HG02852 (cell line): ENCODE results near the gene STAT3.
"Not testable (repeated sequence)": the region's sequence is repeated elsewhere in the genome, so short reads cannot be mapped to it uniquely, and the experiment has no call there.

Source experiments
- ATAC-seq: cut with Tn5 transposase; IDR thresholded peaks from one replicate; pipeline ENCODE4 v1.9.1; 2021; ENCODE audit warnings: mild to moderate bottlenecking, moderate library complexity; ENCODE audit not compliant: unreplicated experiment

Gene STAT3

DNA sequence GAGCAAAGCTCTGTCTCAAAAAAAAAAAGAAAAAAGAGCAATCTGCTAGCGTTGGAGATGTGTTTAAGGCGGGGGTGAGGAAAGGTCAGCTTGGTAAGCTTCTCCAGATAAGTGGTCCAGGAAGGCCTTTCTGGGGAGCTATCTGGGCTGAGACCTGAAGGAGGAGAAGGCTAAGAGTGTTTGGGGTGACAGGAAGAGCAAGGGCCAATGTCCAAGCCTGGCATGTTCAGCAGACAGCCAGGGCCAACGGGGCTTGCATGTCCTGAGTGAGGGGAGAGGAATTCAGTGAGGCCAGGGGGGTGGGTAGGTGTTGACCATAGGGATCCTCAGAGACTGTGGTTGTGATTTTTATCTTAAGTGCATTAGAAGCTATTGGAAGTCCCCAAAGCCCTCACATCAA lies 84.5 kb downstream of the STAT3 start:
- no peak for ATAC-seq

DNA sequence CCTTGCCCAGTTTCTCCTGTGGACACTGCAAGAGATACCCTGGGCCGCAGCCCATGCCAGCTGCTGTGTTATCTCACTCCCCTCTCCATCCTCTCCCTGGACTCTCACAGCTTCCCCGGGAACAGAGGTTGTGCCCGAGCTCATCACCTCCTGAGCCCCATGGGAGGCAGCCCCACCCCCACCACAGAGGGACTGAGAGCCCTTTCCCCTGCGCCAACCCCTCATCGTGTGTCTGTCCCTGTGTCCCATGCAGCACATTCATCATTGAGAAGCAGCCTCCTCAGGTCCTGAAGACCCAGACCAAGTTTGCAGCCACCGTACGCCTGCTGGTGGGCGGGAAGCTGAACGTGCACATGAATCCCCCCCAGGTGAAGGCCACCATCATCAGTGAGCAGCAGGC lies 87.2 kb downstream of the STAT3 start:
- no peak for ATAC-seq

DNA sequence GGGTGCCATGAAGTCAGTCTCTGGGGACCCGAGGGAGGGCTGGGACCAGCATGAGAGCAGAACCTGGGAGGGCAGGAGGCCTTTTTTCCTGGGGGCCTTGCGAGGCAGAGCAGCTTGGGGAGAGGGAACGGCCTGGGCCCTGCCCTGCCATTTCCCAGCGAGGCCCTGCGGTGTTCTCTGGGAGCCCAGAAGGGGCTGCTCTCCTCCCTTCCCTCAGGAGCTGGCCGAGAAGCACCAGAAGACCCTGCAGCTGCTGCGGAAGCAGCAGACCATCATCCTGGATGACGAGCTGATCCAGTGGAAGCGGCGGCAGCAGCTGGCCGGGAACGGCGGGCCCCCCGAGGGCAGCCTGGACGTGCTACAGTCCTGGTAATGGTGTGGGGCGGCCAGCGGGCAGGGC lies 88.3 kb downstream of the STAT3 start:
- ATAC-seq = not testable (repeated sequence)

DNA sequence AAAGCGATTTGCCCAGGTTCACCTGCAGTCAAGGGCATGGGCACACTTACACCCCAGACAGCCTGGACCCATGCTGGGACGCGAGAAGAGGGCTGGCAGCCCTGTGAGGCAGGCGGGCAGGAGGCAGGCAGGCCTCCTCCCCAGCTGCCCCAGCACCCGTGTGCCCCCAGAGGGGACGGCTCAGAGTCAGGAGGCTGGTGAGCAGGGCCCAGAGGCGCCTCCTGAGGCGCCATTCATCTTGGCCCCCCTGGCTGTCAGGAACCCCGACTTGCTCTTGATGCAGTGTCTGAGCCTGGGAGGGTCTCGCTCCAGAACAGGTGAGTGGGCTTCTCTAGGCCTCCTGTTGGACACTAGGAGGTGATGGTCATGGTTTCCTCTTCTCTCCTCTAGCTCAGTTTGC lies 88.9 kb downstream of the STAT3 start:
- ATAC-seq = not testable (repeated sequence)

DNA sequence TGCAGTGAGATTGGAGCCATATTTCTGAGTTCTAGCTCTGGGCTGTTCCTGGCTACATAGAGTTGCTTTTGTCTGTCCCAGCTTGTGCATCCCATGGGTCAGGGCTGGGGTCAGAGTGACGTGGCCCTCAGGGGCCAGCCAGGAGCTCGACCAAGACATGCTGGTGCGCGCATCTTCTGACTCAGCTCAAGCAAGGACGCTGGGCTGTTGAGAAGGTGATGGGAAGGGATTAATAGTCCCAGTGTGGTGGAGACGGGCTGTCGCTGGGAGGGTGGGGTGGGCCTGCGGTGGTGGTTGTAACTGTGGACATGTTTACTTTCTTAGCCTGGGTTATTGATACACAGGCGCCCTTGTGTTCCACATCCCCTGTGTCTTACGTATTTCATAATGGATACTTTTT lies 90.5 kb downstream of the STAT3 start:
- ATAC-seq = not testable (repeated sequence)

DNA sequence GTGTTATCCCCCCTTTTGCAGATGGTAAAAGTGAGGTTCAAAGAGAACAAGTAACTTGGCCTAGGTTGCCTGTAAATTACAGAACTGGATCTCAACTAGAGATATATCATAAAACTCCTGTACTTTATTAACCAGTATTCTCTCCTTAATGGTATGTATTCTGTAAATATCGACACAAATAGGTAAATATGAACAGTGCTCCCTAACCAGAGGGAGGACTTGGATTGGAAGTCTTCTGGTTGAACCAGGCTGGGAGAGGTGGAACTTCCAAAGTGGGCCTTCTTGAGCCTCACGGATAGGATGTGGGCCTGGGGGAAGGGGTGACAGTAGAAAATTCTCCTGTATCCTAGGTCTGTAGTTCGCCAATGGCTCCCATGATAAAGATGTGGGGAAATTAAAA lies 92.2 kb downstream of the STAT3 start:
- ATAC-seq = no peak

DNA sequence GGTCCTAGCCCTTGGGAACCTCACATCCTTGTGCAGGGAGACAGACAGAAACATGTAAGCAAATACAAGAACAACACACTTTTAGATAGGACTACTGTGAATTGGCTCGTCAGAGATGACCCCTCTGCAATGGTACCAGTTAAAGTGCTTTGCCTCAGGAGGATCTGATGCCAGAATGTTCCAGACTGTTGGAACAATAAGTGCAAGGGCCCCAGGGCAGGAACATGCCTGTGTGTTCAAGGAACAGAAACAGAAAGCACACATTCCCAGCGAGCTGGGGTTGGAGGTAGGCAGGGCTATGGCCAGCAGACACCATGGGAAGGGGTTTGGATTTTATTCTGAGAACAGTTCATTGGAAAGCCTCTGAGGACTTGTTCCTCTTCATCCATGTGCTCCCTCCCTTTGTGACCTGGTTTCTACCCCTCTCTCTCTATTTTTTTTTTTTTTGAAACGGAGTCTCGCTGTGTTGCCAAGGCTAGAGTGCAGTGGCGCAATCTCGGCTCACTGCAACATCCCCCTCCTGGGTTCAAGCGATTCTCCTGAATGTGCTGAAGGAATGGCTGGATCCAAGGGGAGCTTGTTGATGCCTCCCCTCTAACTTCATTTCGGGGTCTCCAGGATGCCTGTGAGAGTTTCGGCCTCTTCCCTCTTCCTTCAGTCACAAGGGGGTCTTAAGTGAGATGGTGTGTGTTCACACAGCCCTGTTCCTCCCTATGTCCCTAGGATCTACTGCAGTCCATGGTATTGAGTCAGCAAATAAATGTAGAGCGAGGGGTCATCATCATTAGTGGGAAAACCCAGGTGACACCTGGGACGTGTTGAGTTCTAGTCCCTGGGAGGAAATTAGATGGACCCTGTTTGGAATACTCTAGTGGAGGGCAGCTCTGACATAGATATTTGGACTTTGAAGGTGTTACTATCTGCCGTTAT lies 93.5 kb downstream of the STAT3 start:
- no peak for ATAC-seq

DNA sequence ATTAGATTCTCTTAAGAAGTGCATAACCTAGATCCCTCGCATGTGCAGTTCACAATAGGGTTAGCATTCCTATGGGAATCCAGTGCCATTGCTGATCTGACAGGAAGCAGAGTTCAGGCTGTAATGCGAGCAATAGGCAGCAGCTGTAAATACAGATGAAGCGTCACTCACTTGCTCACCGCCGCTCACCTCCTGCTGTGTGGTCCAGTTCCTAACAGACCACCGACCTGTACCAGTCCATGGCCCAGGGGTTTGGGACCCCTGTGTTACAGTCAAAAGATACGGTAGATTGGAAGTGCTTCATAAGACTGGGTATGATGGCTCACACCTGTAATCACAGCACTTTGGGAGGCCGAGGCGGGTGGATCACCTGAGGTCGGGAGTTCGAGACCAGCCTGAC lies 97.1 kb downstream of the STAT3 start:
- no peak for ATAC-seq

DNA sequence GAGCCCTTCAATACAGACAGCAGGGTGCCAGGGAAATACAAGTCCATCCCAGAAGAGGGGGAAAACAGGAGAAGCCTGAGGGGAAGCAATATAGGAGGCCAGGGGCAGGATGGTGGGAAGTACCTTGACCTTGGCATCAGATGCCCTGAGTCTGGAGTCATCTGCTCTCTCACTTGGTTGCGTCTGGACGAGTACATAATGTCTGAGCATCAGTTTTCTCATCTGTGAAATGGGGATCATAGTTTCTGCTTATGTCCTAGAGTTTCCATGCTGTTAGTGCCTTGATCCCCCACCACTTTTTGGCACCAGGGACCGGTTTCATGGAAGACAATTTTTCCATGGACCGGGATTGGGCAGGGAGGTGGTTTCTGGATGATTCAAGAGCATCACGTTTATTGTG lies 97.7 kb downstream of the STAT3 start:
- no peak for ATAC-seq

DNA sequence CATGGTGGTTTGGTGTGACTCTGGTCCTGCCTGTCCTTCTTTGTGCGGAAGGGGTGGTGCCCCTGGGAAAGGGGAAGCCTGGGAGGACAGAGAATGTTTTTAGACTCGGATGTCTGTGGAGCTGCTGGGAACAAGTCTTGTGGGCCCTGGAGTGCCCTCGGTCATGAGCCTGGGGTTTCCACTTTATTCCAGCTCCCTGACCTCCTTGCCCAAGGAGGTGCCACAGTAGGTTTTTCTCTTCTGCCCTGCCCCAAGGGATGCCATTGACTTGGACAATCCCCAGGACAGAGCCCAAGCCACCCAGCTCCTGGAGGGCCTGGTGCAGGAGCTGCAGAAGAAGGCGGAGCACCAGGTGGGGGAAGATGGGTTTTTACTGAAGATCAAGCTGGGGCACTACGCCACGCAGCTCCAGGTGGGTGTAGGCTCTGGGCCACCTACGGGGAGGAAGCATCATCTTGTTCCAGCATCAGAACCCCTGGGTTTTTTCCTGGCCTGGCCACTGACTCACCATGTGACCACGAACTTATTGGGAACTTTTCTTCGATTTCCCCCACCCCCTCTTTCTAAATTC lies 98.5 kb downstream of the STAT3 start:
- no peak for ATAC-seq

DNA sequence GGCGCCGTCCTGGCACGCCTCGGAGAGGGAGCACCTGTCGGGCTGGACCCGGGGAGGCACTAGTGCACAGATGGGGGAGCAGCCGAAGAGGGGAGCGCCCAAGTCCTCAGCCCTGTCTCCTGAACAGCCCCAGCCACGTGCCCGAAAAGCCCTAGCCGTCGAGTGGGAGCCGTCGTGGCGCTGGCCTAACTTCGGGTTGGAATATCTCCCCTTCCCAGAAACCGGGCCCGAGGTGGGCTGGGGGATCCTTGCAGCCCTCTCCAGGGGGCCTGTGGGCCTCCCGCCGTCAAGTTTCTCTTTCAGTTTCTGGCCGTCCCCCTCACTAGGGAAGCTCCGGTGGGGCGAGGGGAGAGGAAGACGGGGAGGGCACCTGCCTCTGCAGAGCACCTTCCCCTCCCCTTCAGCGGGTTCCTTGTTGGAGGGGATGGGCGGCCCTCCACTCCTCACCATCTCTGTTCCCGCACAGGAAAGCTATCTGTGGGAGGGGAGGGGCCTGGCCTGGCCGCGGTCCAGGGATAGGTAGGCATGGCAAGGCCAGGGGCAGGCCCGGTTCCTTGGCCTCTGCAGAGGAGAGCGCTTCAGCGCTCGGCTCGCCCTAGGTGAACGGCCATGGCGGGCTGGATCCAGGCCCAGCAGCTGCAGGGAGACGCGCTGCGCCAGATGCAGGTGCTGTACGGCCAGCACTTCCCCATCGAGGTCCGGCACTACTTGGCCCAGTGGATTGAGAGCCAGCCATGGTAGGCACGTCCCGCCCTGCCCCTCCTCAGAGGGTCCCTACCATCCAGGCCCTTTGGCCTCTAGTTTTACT lies 99.2 kb downstream of the STAT3 start:
- no peak for ATAC-seq

DNA sequence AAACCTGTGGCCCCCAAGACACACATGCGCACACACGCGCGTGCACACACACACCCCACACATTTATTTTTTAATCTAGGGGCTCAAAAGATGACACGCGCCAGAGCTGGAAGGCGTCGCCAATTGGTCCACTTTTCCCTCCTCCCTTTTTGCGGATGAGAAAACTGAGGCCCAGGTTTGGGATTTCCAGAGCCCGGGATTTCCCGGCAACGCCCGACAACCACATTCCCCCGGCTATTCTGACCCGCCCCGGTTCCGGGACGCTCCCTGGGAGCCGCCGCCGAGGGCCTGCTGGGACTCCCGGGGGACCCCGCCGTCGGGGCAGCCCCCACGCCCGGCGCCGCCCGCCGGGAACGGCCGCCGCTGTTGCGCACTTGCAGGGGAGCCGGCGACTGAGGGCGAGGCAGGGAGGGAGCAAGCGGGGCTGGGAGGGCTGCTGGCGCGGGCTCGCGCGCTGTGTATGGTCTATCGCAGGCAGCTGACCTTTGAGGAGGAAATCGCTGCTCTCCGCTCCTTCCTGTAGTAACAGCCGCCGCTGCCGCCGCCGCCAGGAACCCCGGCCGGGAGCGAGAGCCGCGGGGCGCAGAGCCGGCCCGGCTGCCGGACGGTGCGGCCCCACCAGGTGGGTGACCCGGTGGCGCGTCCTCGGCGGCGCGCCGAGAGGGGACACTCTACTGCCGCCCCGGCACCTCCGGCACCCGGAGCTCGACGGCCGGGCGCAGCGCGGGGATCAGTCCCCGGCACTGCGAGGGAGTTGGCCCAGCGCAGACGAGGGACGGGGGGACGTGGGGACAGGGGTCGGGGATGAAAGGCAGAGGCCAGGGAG lies 100.1 kb downstream of the STAT3 start, which contains the start of gene STAT5A:
Gene STAT5A (plus strand): TSS at position 522 of the 826 bp plus-strand sequence. CDS start 914 bp downstream, outside the sequence.
- ATAC-seq = no peak

DNA sequence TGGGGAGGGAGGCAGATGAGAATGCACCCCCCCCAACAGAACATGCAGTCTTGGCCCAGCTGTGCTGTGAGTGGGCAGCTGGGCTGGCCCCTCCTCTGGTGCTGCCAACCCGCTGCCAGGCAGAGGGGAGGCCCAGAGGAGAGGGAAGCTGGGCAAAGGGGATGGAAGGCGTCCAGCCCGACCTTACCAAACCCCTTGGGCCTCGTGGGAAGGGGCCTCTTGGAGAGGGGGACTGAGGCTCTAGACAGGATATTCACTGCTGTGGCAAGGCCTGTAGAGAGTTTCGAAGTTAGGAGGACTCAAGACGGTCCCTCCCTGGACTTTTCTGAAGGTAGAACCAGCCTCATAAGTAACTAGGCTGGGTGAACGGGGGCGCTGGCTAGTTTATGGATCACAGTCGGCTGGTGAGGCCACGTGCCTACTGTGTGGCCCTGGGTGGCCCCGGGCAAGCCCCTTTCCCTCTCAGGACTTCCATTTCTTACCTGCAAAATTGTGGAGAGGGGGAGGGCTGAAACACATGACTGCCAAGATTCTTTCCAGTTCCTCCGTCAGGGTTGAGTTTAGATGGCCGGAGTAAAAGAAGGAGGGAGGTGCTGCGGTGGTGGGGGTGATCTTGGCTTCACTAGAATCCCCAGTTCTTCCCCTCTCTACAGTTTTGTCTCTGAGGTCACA lies 100.8 kb downstream of the STAT3 start:
- no peak for ATAC-seq

DNA sequence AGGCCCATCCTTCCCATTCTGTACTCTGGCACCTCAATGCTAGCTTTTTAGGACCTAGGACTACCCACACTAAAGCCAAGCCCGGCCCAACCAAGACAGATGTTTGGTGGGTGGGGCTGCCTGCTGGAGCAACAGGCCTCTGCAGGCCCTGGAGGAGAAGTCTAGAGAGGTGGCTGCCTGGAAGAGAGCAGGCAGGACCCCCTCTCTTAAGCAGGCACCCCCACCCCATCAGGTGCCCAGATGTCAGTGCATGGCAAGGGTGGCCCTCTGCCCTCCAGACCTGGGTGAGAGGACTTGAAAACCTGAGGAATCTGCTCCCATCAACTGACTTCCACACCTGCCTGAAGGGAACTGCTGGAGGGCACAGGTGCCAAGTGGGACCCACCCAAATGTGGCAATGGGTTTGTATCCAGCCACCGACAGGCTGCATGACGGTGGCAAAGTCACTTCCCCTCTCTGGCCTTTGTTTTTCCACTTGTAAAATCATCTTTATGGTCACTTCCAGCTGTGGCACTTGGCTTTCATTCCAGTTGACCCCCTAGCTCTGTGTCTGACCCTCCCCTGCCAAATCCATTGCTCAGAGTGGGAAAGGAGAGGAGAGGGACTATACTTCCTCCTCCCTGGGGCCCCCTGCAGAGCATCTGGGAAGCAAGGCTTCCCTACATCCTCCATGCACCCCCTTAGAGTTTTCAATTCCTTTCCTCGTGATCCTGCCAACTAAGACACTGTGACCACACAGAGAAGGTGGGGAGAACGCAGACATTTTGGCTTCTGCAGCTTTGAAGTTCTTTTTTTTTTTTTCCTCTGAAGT lies 101.6 kb downstream of the STAT3 start:
- no peak for ATAC-seq

DNA sequence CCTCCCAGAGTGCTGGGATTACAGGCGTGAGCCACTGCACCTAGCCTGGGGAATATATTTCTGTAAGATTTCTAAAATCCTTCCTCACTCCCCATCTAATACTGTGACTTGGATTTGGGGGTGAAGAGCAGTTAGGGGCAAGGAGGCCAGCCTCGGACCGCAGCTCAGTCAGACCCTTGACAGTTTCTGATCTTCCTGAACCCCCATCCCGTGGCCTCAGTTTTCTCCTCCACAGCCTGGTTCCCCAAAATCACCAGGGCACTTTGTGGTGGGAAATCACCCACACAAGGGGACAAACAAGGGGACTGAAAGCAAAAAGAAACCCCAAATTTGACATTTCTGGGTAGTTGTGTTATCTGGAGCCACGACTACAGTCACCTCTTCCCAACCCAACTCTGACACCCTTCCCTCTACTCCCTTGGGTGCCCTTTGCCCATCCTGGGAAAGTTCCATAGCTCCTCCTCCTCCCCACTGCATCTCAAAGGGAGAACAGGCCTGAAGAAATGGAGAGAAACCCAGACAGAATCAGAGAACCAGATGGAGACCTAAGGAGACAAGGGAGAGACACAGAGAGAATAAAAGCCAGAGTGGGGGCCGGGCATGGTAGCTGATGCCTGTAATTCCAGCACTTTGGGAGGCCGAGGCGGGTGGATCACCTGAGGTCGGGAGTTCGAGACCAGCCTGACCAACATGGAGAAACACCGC lies 102.7 kb downstream of the STAT3 start:
- no peak for ATAC-seq

DNA sequence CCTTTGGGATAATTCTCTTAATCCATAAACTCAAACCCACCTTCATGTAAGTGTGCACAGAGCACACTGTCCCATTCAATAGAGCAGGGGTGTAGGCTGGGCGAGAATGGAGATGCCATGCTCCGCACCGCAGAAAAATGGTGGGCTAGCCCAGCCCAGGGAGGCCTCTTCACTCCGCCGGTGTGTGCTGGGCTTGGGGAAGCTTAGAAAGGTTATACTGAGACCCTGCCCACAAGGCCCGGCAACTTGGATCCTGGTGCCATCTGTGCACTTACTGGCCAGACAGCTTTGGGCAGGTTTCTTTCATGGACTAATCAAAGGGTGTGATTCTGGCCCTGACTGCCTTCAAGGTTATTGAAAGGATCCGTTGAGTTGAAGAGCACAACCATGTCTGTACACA lies 103.7 kb downstream of the STAT3 start:
- ATAC-seq = no peak

DNA sequence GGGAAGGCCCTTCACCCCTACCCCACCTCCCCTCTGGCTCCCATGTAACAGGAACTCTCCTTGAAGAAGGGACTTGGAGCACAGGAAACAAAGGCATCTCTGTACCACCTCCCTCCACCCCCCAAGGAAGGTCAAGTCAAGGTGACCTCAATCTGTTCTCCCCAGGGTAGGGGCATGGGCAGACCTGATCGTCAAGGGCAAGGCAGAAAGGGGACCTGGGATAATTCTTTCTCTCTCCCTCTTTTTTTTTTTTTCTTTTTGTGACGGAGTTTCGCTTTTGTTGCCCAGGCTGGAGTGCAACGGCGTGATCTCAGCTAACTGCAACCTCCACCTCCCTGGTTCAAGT lies 104.2 kb downstream of the STAT3 start:
- no peak for ATAC-seq

DNA sequence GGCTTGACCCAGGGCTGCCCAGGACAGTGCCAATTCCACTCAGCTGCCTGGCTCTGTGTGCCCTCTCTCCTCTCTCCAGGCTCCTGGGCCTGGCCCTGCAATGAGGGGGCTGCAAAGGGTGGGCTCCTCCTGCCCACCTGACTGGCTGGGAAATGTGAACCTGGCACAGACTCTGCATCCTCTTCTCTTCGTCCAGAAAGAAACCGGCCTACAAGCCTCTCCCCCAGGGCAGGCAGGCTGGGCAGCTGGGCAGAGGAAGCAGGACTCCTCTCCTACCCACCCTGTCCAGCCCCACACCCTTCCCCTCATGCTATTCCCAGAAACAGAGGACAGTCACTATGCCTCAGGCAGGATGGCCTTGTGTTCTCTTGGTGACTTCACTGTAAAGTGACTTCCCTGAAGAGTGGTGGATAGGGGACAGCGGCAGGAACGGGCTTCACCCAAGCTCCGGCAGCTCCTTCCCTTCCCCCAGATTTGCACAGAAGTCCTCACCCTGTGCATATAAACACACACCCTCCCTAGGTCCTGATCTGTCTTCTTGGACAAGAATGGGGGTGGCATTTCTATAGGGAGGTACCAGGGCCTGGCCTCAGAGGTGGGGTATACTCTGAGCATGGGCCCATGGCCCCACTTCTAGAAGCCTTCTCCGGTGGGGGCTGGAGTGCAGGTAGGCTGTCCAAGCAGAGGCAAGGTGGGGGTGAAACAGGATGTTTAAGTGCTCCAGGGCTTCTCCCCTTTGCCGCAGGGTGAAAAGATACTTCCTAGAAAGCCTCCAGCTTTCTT lies 104.8 kb downstream of the STAT3 start:
- no peak for ATAC-seq
